ENCODE results near the gene METTL8.

METTL8 gene

DNA sequence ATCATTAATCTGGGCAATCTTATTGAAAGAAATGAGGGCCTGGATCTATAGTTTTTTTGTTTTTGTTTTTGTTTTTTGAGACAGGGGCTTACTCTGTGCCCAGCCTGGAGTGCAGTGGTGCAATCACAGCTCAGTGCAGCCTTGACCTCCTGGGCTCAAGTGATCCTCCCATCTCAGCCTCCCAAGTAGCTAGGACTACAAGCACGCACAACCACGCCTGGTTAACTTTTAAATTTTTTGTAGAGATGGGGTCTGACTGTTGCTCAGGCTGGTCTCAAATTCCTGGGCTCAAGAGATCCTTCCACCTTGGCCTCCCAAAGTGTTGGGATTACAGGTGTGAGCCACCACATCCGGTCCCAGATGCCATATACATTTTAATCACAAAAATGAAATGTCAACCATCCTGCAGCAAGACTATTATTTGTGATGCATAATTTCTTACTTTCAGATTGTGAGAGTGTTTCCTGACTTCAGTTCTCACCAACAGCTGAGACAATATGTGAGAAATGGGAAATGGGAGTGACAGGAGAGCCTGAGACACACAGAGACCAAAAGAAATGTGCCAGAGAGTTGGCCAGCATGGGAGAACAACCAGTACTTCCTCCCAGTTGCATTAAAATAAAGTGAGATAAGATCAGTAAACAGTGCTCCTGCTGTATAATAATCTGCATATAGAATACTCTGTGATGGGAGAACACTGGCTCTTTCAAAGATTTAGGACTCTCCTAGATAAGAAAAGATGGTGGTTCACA lies 87.6 kb downstream of the METTL8 start:
- Histone ChIP-seq H3K27ac (replicated peaks) (no peak overlapping the region), H3K4me3 (replicated peaks; ENCODE audit: insufficient read depth, low read length) (no peak overlapping the region), H3K27me3 (ENCODE audit: insufficient read depth, poor library complexity, severe bottlenecking) (no peaks in the 10 kb centered on the region)
- TF ChIP-seq GABPA (IDR thresholded peaks at IDR 0.05; ENCODE audit: low read depth) = no peak
- no peak for TF ChIP-seq SPI1 (IDR thresholded peaks at IDR 0.05; ENCODE audit: borderline replicate concordance, low read depth)
- TF ChIP-seq, protein P1, sequence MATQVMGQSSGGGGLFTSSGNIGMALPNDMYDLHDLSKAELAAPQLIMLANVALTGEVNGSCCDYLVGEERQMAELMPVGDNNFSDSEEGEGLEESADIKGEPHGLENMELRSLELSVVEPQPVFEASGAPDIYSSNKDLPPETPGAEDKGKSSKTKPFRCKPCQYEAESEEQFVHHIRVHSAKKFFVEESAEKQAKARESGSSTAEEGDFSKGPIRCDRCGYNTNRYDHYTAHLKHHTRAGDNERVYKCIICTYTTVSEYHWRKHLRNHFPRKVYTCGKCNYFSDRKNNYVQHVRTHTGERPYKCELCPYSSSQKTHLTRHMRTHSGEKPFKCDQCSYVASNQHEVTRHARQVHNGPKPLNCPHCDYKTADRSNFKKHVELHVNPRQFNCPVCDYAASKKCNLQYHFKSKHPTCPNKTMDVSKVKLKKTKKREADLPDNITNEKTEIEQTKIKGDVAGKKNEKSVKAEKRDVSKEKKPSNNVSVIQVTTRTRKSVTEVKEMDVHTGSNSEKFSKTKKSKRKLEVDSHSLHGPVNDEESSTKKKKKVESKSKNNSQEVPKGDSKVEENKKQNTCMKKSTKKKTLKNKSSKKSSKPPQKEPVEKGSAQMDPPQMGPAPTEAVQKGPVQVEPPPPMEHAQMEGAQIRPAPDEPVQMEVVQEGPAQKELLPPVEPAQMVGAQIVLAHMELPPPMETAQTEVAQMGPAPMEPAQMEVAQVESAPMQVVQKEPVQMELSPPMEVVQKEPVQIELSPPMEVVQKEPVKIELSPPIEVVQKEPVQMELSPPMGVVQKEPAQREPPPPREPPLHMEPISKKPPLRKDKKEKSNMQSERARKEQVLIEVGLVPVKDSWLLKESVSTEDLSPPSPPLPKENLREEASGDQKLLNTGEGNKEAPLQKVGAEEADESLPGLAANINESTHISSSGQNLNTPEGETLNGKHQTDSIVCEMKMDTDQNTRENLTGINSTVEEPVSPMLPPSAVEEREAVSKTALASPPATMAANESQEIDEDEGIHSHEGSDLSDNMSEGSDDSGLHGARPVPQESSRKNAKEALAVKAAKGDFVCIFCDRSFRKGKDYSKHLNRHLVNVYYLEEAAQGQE (IDR thresholded peaks at IDR 0.05; ENCODE audit: insufficient replicate concordance, low read depth) = no peak
- no peak for TF ChIP-seq POLR2AphosphoS5 (IDR thresholded peaks at IDR 0.05; ENCODE audit: low read depth)
- TF ChIP-seq, protein P2, sequence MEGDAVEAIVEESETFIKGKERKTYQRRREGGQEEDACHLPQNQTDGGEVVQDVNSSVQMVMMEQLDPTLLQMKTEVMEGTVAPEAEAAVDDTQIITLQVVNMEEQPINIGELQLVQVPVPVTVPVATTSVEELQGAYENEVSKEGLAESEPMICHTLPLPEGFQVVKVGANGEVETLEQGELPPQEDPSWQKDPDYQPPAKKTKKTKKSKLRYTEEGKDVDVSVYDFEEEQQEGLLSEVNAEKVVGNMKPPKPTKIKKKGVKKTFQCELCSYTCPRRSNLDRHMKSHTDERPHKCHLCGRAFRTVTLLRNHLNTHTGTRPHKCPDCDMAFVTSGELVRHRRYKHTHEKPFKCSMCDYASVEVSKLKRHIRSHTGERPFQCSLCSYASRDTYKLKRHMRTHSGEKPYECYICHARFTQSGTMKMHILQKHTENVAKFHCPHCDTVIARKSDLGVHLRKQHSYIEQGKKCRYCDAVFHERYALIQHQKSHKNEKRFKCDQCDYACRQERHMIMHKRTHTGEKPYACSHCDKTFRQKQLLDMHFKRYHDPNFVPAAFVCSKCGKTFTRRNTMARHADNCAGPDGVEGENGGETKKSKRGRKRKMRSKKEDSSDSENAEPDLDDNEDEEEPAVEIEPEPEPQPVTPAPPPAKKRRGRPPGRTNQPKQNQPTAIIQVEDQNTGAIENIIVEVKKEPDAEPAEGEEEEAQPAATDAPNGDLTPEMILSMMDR (IDR thresholded peaks at IDR 0.05; ENCODE audit: insufficient read depth, low read length) = no peak
- no peak for DNase-seq (ENCODE audit: low read depth in 1 of 2, low spot score in 1 of 2)

DNA sequence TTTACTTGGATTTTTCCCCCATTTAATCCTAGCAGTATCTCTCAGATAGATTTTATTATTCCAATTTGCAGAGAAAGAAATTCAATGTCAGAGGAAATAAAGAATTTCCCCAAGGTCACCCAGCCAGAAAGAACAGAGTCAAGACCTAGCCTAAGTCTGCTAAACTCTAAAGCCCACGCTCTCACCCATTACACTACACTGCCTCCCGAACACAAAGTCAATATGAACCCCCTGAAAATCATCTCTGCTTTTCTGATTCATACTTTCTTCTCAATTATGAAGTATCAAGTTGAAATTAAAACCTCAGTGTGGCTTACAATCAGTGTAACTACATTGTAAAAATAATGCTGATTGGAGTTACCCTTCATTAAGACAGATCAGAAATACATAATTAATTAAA lies 89.6 kb downstream of the METTL8 start:
- H3K4me3 ChIP-seq (replicated peaks; ENCODE audit: insufficient read depth, low read length) = no peak overlapping the region
- H3K27me3 ChIP-seq (ENCODE audit: insufficient read depth, poor library complexity, severe bottlenecking) = no peaks in the 10 kb centered on the region
- no peak overlapping the region for H3K27ac ChIP-seq (replicated peaks)
- TF ChIP-seq GABPA (IDR thresholded peaks at IDR 0.05; ENCODE audit: low read depth) (no peak), SPI1 (IDR thresholded peaks at IDR 0.05; ENCODE audit: borderline replicate concordance, low read depth) (no peak), POLR2AphosphoS5 (IDR thresholded peaks at IDR 0.05; ENCODE audit: low read depth) (no peak)
- TF ChIP-seq, protein P2 (IDR thresholded peaks at IDR 0.05; ENCODE audit: insufficient read depth, low read length) = no peak
- TF ChIP-seq, protein P1 (IDR thresholded peaks at IDR 0.05; ENCODE audit: insufficient replicate concordance, low read depth) = no peak
- no peak for DNase-seq (ENCODE audit: low read depth in 1 of 2, low spot score in 1 of 2)

DNA sequence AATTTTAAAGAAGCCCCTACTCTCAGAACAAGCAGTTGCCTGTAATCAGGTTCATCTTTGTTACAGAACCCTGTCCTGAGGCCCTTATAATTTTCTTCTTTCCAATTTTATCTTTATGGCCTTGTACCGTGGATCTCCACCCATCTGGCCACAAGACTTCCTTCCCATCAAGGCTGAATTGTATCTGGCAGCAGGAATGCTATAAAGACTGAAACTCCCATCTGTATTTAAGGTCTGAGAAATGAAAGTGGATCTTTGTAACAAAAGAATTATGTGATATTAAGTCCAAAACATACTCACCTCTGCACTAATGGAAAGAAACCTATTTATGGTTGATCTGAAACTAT lies 91.8 kb downstream of the METTL8 start:
- TF ChIP-seq POLR2AphosphoS5 (IDR thresholded peaks at IDR 0.05; ENCODE audit: low read depth) (no peak), GABPA (IDR thresholded peaks at IDR 0.05; ENCODE audit: low read depth) (no peak), SPI1 (IDR thresholded peaks at IDR 0.05; ENCODE audit: borderline replicate concordance, low read depth) (no peak)
- TF ChIP-seq, protein P1 (IDR thresholded peaks at IDR 0.05; ENCODE audit: insufficient replicate concordance, low read depth) = no peak
- TF ChIP-seq, protein P2 (IDR thresholded peaks at IDR 0.05; ENCODE audit: insufficient read depth, low read length) = no peak
- no peak overlapping the region for H3K27ac ChIP-seq (replicated peaks)
- no peak for DNase-seq (ENCODE audit: low read depth in 1 of 2, low spot score in 1 of 2)
- H3K4me3 ChIP-seq (replicated peaks; ENCODE audit: insufficient read depth, low read length) = no peak overlapping the region
- H3K27me3 ChIP-seq (ENCODE audit: insufficient read depth, poor library complexity, severe bottlenecking) = no peaks in the 10 kb centered on the region

Measured in HL-60 (cell line).